Measurements from ENCODE around the gene NFIX. TPM values are rescaled to one million over a fixed set of nuclear protein-coding genes. Genes with fewer than 3 reads are reported as not detected.
A peak's percentile ranks its signal among the peaks of the same experiment; 100 is the strongest.

Gene NFIX
- polyA plus RNA-seq, 1 donor (not counting 4 experiments of a cell fraction or from before 2014, with no cell fraction given), result 5.2 TPM

DNA sequence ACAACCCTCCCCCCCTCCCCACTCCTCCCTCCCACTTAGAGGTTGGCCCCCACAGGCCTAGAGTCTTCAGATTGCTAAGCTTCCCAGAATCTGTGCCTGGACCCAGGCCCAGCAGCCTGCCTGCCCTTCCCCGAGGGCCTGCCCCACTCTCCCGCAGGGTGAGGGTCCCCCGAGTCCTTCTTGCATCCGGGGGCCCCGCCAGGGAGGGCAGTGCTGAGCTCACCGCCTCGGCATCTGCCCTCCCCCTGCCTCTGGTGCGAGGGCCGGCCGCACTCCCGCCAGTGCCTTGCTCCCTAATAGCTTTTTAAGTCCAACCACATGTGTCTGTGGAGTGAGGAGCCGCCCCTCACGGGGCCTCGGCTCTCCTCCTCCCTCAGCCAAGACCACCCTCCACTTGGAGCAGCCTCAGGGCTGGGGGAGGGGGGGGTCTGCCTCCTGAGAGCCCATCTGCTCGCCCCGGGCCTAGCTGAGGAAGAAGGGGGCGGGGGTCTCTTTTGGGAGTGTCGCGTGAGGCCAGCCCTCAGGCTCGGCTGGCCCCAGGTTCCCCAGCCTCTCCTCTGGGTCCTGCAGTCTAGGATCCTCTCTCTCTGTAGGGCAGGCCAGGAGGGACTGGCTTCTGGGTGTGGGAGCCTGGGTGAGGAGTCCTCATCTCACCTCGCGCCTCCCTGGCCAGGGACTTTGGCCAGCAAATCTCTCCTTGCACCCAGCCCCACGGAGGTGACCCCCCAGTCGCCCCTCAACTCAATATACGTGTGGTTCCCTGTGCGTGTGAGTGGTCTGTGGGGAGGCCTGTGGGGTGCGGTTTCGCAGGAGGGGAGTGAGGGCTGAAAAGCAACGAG lies 60.2 kb downstream of the NFIX start:
- FAIRE-seq, result no peak
- no peak for DNase-seq (ENCODE audit: low read depth, low spot score)
- peak overlapping the region; percentile 70 for H3K27ac ChIP-seq (ENCODE audit: control insufficient read depth, insufficient read depth, low read length)

DNA sequence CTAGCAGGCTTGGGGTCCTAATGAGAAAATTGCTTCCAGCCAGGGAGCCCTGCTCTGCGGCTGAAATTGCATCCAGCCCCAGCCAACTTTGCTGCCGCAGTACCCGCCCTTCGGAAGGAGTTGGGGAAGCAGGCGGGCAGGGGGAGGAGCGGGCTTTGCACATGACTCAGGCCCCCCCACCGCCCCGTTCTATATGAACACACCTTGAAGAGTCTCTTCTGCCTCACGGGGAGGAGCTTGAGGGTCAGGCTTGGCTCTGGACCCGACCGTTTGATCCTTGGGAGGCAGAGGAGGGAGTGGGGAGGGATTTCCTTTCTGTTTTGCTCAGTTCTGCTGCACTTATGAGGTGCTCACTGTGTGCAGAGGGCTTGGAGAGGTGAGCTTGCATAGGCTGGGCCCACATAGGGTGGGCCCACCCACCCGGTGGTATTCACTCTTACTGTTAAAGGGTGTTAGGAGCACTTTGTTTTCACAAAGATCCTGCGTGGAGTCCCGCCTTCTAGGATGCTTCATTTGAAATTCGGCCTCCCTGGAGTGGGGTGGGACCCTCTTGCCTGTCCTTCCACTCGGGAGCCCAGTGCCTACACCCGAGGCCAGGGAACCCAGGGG lies 60.9 kb downstream of the NFIX start:
- Histone ChIP-seq H3K4me3 (ENCODE audit: control insufficient read depth in 2 of 3, extremely low read depth in 1 of 3, insufficient read depth in 2 of 3, low read depth in 1 of 3, low read length in 3 of 3) (peak overlapping the region in 2 of 3 experiments; percentile 33 to 46), H3K36me3 (ENCODE audit: control insufficient read depth in 2 of 2, extremely low read depth in 1 of 2, insufficient read depth in 2 of 2, low read length in 2 of 2) (peaks cover 0 to 9% of the 10 kb centered on the region in 2 experiments), H2AFZ (ENCODE audit: control insufficient read depth, low read length) (no peak overlapping the region), H3K27ac (ENCODE audit: control insufficient read depth, insufficient read depth, low read length) (peak overlapping the region; percentile 70), H3K27me3 (ENCODE audit: control insufficient read depth, extremely low read depth, insufficient read depth, low read length) (no peaks in the 10 kb centered on the region), H3K4me1 (ENCODE audit: control insufficient read depth, extremely low read depth, insufficient read depth, low read length) (peaks cover 74% of the 10 kb centered on the region), H3K79me2 (ENCODE audit: control insufficient read depth, insufficient read depth, low read length) (peaks cover 17% of the 10 kb centered on the region), H4K20me1 (ENCODE audit: control insufficient read depth, extremely low read depth, insufficient read depth, low read length) (peaks cover 1% of the 10 kb centered on the region), H3K9me1 (ENCODE audit: control insufficient read depth, extremely low read depth, insufficient read depth, low read length) (peaks cover 7% of the 10 kb centered on the region), H3K4me2 (ENCODE audit: control insufficient read depth, extremely low read depth, insufficient read depth, low read depth, low read length) (peak overlapping the region; percentile 81), H3K9ac (ENCODE audit: control insufficient read depth, extremely low read depth, insufficient read depth, low read length) (peak overlapping the region; percentile 77), H3K9me3 (ENCODE audit: control insufficient read depth, low read depth, low read length) (no peaks in the 10 kb centered on the region)
- dilution Hi-C loops (cut with MboI; ENCODE audit: extremely low pct_ligation_motif_present, low sequenced_read_pairs), result no loop called here
- peak; percentile 49 for DNase-seq (ENCODE audit: low read depth, low spot score)
- peak; percentile 78 for FAIRE-seq
- TF ChIP-seq, protein P1, sequence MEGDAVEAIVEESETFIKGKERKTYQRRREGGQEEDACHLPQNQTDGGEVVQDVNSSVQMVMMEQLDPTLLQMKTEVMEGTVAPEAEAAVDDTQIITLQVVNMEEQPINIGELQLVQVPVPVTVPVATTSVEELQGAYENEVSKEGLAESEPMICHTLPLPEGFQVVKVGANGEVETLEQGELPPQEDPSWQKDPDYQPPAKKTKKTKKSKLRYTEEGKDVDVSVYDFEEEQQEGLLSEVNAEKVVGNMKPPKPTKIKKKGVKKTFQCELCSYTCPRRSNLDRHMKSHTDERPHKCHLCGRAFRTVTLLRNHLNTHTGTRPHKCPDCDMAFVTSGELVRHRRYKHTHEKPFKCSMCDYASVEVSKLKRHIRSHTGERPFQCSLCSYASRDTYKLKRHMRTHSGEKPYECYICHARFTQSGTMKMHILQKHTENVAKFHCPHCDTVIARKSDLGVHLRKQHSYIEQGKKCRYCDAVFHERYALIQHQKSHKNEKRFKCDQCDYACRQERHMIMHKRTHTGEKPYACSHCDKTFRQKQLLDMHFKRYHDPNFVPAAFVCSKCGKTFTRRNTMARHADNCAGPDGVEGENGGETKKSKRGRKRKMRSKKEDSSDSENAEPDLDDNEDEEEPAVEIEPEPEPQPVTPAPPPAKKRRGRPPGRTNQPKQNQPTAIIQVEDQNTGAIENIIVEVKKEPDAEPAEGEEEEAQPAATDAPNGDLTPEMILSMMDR (optimal IDR thresholded peaks at IDR 0.05 in 1 of 3, IDR thresholded peaks at IDR 0.05 in 1 of 3, conservative IDR thresholded peaks at IDR 0.05 in 1 of 3; ENCODE audit: extremely low read depth in 1 of 3, insufficient read depth in 2 of 3, low read length in 3 of 3), result no peak
- TF ChIP-seq EZH2 (IDR thresholded peaks at IDR 0.05; ENCODE audit: low read length), result no peak

More for the DNA sequence above, 60.2 kb downstream of the NFIX start:
- Histone ChIP-seq H4K20me1 (ENCODE audit: control insufficient read depth, extremely low read depth, insufficient read depth, low read length) (peaks cover 4% of the 10 kb centered on the region), H3K4me2 (ENCODE audit: control insufficient read depth, extremely low read depth, insufficient read depth, low read depth, low read length) (peak overlapping the region; percentile 81), H3K79me2 (ENCODE audit: control insufficient read depth, insufficient read depth, low read length) (peaks cover 20% of the 10 kb centered on the region), H3K9me1 (ENCODE audit: control insufficient read depth, extremely low read depth, insufficient read depth, low read length) (peaks cover 7% of the 10 kb centered on the region), H3K4me1 (ENCODE audit: control insufficient read depth, extremely low read depth, insufficient read depth, low read length) (peaks cover 73% of the 10 kb centered on the region), H3K9ac (ENCODE audit: control insufficient read depth, extremely low read depth, insufficient read depth, low read length) (peak overlapping the region; percentile 77), H3K9me3 (ENCODE audit: control insufficient read depth, low read depth, low read length) (no peaks in the 10 kb centered on the region), H3K36me3 (ENCODE audit: control insufficient read depth in 2 of 2, extremely low read depth in 1 of 2, insufficient read depth in 2 of 2, low read length in 2 of 2) (peaks cover 0 to 9% of the 10 kb centered on the region in 2 experiments), H2AFZ (ENCODE audit: control insufficient read depth, low read length) (no peak overlapping the region), H3K27me3 (ENCODE audit: control insufficient read depth, extremely low read depth, insufficient read depth, low read length) (no peaks in the 10 kb centered on the region), H3K4me3 (ENCODE audit: control insufficient read depth in 2 of 3, extremely low read depth in 1 of 3, insufficient read depth in 2 of 3, low read depth in 1 of 3, low read length in 3 of 3) (peak overlapping the region in 2 of 3 experiments; percentile 33 to 46)
- TF ChIP-seq, protein P1 (optimal IDR thresholded peaks at IDR 0.05 in 1 of 3, IDR thresholded peaks at IDR 0.05 in 1 of 3, conservative IDR thresholded peaks at IDR 0.05 in 1 of 3; ENCODE audit: extremely low read depth in 1 of 3, insufficient read depth in 2 of 3, low read length in 3 of 3), result peak in 1 of 3 experiments; percentile 30
- TF ChIP-seq EZH2 (IDR thresholded peaks at IDR 0.05; ENCODE audit: low read length), result no peak
- dilution Hi-C loops (cut with MboI; ENCODE audit: extremely low pct_ligation_motif_present, low sequenced_read_pairs), result no loop called here
